ENCODE results near the gene SOX5. TPM values are rescaled to one million over a fixed set of nuclear protein-coding genes. Genes with fewer than 3 reads are reported as not detected.

The SOX5 gene
- total RNA-seq, 1 donor from 2014 or later = 21.1 TPM

DNA sequence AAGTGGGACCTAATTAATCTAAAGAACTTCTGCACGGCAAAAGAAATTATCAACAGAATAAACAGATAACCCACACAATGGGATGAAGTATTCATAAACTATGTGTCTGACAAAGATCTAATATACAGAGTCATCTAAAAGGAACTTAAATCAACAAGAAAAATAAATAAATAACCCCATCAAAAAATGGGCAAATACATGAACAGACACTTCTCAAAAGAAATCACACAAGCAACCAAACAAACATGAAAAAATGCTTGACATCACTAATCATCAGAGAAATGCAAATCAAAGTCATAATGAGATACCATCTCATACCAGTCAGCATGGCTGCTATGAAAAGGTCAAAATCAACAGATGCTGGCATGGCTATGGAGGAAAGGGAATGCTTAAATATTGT, 466.9 kb downstream of the SOX5 start:
- intact Hi-C loops (cut with DNase I) = no loop called here
- Histone ChIP-seq H3K4me1 (no peaks in the 10 kb centered on the region), H3K27me3 (no peaks in the 10 kb centered on the region), H3K4me3 (no peak overlapping the region), H3K27ac (no peak overlapping the region), H3K36me3 (no peaks in the 10 kb centered on the region), H3K9me3 (no peaks in the 10 kb centered on the region)
- no peak for TF ChIP-seq POLR2A (IDR thresholded peaks at IDR 0.05)
- TF ChIP-seq, protein P1, sequence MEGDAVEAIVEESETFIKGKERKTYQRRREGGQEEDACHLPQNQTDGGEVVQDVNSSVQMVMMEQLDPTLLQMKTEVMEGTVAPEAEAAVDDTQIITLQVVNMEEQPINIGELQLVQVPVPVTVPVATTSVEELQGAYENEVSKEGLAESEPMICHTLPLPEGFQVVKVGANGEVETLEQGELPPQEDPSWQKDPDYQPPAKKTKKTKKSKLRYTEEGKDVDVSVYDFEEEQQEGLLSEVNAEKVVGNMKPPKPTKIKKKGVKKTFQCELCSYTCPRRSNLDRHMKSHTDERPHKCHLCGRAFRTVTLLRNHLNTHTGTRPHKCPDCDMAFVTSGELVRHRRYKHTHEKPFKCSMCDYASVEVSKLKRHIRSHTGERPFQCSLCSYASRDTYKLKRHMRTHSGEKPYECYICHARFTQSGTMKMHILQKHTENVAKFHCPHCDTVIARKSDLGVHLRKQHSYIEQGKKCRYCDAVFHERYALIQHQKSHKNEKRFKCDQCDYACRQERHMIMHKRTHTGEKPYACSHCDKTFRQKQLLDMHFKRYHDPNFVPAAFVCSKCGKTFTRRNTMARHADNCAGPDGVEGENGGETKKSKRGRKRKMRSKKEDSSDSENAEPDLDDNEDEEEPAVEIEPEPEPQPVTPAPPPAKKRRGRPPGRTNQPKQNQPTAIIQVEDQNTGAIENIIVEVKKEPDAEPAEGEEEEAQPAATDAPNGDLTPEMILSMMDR (IDR thresholded peaks at IDR 0.05) = no peak
- TF ChIP-seq POLR2AphosphoS5 (IDR thresholded peaks at IDR 0.05; ENCODE audit: insufficient read depth in 1 of 2, low read depth in 1 of 2) = no peak
- DNase-seq (ENCODE audit: extremely low spot score in 2 of 2) = no peak

Measured in vagina (tissue), 2 donors.